HG02588 (cell line): ENCODE results near the gene CYP46A1.

Source experiments
- ATAC-seq: cut with Tn5 transposase; IDR thresholded peaks from one replicate; pipeline ENCODE4 v1.9.1; 2021; ENCODE audit warnings: mild to moderate bottlenecking, moderate library complexity; ENCODE audit not compliant: unreplicated experiment

CYP46A1 gene

DNA sequence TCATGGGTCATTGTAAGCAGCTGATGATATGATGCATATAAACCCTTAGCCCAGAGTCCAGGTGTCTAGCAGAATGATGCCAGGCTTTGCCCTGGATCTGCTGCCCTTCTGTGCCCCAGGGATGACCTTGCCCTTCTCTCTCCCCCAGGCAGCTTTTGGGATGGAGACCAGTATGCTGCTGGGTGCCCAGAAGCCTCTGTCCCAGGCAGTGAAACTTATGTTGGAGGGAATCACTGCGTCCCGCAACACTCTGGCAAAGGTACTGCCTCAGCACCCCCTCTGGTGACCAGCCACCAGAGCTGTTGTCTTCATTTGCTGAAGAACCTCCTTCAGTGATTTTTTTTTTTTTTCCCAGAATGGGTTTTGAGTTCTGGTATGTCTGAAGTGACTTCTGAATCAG lies 23.3 kb downstream of the CYP46A1 start:
- no peak for ATAC-seq

DNA sequence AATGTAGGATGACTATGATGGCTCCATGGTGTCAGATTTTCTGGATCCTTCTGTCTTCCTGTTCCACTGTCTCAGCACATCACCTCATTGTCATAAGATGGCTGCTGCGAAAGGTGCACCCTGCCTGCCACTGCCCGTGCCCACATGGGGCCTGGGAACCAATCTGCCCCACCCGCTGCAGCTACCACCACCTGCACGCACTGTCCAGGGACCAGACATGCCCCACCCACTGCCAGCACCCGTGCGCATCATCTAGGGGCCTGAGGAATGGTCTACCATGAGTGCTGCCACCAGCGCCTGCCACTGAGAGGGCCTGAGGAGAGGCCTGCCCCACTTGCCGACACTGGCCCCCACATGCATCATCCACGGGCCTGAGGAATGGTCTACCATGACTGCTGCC lies 23.8 kb downstream of the CYP46A1 start:
- no peak for ATAC-seq

DNA sequence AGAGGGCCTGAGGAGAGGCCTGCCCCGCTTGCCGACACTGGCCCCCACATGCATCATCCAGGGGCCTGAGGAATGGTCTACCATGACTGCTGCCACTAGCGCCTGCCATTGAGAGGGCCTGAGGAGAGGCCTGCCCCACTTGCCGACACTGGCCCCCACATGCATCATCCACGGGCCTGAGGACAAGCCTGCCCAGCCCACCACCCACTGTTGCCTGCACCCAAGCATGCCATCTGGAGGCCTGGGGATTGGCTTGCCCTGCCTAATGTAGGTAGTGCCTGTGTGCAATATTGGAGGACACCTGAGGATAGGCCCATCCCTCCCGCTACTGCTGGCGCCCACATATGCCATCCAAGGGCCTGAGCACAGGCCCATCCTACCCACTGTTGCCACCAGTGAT lies 24.4 kb downstream of the CYP46A1 start:
- no peak for ATAC-seq

DNA sequence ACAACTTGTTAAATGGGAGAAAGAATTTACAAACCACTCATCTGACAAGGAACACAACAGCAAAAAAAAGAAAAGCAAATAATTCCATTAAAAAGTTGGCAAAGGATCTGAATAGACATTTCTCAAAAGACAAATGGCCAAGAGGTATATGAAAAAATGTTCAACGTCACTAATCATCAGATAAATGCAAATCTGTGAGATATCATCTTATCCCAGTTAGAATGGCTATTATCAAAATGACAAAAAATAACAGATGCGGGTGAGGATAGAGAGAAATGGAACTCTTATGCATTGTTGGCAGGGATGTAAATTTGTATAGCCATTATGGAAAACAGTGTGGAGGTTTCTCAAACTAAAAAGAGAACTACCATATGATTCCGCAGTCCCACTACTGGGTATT lies 29.9 kb downstream of the CYP46A1 start:
- no peak for ATAC-seq

DNA sequence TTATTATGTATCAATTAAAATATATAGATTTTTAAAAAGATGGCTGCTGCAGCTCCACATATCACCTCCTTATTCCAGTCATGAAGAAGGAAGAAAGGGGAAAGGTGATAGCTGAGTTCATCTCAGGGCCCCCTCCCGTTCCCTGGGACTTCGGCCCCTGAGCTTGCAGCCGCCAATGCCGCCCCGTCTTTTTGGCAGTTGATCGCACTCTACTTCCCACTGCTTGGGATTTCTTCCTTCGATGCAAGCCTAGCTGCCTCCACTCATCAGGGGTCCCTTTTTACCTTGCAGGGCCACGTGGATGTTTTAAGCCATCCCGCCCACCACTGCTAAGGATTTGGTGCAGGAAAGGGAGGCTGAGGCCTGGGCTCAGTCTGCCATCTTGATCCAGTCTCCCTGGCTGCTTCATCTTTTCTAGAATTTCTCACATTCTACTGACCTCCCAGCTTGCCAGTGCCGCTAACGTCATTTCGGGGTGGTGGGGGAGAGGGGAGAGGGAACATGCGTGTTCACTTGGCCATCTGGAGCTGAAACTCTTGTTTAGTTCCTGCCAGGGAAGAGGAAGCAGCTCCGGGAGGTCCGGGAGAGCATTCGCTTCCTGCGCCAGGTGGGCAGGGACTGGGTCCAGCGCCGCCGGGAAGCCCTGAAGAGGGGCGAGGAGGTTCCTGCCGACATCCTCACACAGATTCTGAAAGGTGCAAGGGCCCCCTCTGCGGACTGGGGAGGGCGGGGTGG lies 31.3 kb downstream of the CYP46A1 start:
- ATAC-seq = no peak

DNA sequence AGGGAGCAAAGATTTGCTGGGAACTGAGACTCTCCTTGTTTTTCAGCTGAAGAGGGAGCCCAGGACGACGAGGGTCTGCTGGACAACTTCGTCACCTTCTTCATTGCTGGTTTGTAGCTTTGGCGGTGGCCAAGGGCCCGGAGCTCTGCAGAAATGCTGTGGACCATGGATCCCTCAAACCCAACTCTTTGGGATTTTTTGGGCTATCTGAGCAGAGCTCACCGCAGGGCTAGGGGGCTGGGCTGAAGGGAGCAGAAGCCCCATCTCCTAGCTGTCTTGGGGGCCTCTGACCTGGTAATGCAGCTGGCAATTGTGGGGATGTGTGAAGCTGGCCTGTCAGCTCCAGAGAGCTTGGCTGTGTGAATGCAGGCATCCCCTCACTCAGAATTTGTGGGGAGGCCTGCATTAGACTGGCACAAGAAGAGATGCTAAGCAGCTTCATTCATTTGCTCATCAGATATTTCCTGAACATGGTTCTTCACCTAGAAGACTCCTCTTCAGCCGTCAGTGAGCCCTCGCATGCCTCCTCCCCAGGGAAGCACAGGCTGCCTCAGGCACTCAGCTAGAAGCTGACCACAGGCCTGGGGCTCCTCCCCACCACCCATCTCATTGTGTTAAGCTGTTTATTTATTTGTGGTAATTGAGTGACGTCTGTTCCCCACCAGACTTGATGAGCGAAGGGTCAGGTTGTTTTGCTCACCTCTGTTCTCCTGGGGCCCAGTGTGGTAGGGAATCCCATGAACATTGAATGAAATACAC lies 32.2 kb downstream of the CYP46A1 start:
- no peak for ATAC-seq

DNA sequence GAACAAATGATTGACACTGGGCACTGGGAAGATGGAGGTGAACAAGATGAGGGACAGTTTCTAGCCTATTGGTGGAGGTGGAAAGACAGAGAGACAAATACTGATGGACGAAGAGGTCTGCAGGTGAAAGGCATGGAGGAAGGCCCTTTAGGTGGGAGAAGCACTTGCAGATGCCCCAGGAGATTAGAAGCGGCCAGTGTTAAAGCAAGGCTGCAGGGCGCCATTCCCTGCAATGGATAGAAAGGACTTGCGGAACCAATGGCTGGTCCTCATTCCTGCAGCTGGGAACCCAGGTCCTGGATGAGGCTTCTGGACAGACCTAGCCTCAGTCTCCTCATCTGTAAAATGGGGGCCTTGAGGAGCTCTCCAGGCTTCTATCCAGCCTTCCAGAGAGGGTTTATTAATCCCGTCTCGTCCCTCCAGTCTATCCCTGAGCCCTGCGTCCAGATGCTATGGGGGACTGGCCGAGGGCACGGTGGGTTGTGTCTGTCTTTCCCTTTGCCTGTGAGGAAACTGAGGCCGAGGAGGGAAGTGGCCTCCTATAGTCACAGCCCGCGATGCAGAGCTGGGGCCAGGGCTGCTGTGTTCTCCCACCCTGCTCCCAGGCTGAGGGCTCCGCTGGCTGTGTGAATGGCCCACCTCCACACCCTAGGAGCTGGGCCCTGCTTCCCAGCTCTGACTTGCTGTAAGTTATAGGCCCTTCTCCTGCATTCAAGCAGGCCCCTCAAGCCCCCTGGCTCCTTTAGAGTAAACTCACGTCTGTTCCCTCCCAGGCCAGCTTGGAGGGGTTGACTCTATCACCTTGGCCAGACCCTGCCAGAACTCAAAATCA lies 33.0 kb downstream of the CYP46A1 start:
- no peak for ATAC-seq

DNA sequence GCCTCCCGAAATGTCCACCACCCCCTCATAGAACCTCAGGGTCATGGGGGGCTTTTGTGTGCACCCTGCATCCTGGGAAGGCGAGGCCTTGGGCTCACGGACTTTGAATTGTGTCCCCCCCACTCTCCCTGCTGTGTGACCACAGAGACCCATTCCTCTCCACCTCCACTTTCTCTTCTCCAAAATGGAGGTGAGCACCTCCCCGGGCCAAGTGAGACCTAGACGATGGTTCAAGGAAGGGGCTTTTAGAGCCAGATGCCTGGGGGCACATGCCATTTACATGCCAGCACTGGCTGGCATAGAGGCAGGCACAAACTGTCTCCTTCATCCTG lies 33.5 kb downstream of the CYP46A1 start:
- no peak for ATAC-seq

DNA sequence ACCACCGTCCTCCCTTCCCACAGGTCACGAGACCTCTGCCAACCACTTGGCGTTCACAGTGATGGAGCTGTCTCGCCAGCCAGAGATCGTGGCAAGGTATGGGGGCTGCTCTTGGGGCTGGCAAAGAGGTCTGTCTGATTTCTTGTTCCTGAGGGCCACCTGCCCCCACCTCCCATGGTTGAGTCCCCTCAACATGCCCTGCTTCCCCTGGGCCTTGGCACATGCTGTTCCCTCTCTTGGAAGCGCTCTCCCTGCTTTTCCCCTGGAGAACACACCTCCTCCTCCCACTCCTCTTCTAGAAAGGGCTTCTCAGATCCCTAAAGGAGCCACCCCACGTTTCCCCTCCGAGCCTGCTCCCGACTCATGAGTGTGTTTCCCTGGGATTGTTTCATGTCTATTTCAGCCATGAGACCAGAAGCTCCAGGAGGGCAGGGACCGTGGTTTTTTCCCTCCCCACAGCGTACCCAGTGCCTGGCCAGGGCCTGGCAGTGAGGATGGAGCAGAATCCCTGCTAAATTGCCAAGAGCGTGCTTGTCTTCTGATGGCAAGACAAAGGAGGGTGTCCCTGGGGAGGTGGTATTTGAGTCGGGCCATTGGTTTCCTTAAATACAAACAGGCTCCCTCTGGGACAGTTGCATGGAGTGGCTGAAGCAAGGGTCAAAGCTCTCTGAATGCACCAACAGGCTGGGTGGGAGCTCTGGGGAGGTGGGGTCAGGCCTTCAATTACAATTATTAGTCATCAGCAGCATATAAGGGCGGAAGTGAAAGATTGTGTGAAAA lies 34.1 kb downstream of the CYP46A1 start:
- peak; percentile 58 for ATAC-seq

DNA sequence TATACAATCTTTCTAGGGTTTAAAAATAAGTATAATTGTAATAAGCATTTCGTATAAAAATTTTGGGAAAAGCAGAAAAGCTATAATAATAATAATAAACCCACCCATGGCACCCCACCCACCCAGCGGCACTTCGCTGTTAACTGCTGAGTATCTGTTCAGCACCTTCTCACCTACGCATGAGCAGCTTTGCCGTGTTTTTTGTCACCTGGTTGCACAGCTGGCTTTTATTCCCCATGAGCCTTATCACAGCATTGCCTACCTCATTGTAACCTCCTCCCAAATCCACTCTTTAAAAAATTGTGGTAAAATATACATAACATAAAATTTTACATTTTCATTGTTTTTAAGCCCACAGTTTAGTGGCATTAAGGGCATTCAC lies 34.7 kb downstream of the CYP46A1 start:
- peak; percentile 29 for ATAC-seq

DNA sequence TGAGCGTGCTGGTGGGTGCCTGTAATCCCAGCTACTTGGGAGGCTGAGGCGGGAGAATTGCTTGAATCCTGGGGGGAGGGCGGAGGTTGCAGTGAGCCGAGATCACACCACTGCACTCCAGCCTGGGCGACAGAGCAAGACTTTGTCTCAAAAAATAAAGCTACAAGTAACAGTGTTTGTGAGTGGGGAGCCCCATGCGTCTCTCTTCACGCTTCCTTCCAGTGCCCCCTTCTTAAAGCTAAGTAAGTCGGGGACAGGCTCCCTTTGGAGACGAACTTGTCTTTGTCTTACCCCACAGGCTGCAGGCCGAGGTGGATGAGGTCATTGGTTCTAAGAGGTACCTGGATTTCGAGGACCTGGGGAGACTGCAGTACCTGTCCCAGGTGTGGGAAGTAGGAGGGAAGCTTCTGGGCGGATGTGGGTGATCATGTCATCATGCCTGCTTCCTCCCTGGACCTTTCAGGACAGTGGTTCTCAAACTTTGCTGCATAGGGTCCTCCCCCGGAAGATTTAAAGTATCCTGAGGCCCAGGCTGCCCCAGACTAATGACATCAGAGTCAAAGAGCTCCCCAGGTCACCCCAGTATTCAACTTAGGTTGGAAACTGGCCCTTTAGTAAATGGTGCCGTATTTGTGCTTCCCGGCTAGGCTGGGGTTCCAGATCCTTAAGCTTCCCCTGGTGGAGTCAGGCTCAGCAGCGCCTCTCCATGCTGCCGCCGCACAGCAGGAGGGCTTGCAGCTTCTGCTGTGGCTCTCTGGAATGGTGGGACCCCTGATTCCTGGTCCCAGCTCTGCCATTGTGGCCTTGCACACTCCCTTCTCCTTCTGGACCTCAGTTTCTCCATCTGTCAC lies 37.1 kb downstream of the CYP46A1 start:
- ATAC-seq = no peak

DNA sequence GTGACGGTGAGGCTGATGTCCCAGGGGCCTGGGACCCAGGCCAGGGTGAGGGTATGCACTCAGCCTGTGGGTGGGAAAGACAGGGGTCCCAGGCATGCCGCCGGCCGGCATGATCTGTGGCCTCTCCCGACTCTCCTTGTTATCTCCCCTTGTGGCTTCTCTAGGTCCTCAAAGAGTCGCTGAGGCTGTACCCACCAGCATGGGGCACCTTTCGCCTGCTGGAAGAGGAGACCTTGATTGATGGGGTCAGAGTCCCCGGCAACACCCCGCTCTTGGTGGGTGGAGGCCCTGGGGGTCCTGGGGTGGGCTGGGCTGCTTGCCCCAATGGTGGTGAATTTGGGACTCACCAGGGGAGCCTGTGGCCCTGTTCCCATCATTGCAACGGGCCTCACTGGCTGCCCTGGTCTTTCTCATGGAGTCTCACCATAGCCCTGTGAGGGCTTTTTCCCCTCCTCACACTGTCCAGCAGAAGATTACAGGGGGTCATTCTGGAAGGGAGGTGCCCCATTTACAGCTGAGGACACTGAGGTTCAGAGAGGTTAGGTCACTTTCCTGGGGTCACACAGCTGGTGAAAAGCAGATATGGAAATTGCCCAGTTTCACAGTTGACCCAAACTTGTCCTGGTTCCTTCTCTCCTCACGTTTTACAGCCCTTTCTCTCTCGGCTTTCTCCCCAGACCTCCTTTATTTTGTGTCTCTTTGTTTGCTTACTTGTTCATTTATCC lies 37.9 kb downstream of the CYP46A1 start:
- ATAC-seq = no peak

DNA sequence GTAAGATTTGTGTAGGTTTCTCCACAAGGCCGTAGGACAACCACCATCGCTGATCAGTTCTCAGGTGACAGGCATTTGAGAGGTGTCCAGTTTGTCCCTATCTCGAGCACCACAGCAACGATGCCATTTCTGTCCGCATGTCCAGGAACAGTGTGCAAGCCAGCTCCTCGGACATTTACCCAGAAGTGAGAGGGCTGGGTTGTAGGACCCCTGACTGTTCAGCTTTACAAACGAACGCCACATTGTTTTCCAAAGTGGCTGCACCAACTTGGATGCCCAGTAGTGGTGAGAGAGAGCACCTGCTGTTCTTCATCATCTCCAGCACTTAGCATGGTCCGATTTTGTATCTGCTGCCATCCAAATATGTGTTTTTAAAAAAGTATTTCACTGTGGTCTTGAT lies 38.6 kb downstream of the CYP46A1 start:
- ATAC-seq = no peak

DNA sequence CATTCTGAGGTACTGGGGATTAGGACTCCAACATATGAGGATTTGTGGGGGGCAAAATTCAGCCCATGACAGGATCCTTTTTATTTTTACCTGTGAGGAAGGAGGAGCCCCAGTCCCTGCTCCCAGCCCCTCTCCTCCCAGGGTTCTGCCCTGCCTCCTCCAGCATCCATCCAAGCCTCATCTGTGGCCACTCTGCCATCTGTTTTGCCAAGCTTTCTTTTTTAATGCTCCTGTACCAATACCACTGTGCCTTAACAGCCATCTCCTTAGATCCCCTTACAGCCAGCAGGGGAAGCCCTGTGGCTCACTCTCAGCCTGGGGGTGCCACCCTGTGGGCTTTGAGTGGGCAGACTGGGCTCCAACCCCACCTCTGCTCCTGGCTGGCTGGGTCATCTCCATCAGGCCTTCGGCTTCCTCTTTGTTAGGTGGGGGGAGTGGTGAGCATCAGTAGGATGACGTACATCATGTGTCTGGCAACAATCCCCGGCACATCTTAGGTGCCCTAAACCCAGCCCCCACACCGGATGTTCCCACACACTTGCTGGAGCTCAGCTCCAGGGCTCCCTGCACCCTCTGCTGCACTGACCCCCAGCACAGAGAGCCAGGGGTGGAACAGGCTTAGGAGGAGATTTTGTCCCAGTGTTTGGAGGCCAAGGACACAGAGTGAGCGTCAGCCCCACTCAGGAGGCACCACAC lies 40.2 kb downstream of the CYP46A1 start:
- no peak for ATAC-seq

DNA sequence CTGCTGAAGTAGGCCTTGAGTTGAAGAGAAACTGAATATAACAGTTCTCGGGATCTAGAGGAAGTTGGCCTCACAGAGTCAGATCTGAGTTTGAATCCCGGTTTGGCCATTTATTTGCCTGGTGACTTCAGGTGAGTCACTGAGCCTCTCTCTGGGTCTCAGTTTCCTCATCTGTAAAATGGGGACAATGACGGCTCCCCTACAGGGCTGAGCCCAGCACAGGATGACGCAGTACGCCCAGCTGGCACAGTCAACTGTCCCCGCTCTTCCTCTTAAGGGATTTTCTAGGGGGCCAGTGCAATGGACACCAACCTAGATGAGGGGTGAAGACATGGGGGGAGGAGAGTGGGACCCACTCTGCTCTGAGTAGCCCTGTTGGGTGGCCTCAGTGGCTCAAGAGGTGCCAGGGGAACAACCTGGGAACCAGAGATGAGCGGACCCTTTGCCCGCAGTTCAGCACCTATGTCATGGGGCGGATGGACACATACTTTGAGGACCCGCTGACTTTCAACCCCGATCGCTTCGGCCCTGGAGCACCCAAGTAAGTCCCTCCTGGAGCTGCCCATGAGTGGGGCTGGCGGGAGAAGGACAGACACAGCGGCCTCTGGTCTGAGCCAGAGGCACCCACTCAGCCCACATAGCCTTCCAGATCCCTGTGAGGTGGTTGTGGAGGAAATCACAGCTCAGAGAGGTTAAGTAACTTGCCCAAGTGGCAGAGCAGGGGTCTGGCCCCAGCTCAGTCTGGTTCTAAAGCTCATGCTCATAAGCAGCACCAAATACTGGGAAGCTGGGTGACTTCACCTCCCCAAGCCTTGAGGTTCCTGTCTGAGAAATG lies 41.1 kb downstream of the CYP46A1 start:
- no peak for ATAC-seq

DNA sequence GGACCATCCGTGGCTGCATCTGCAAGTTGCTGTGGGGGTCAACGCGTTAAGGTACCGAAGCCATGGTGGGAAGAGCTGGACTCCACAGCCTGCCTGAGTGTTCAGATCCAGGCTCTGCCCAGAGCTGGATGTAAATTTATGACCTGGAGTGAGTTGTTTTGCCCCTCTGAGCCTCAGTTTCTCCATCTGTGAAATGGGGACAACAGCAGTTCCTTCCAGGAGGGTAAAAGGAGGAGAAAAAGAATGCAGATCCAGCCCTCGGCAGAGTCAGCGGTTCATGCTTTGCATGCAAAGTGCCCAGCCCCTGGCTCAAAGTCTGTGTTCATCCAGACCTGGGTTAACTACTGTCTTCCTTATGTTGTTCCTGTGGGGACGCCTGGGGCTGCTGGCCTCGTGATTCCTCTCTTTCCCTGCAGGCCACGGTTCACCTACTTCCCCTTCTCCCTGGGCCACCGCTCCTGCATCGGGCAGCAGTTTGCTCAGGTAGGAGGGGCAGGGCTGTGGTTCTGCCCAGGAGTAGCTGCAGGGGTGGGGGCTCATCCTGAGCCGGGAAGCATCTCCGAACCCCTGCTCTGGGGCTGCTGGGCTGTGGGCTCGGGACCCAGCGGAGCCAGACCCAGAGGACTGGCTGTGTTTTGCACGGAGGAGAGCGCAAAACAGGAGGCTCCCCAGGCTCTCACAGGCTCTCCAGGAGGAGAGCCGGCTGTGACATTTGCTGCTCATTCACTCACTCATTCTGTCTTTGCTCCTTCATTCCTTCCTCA lies 41.9 kb downstream of the CYP46A1 start:
- no peak for ATAC-seq

DNA sequence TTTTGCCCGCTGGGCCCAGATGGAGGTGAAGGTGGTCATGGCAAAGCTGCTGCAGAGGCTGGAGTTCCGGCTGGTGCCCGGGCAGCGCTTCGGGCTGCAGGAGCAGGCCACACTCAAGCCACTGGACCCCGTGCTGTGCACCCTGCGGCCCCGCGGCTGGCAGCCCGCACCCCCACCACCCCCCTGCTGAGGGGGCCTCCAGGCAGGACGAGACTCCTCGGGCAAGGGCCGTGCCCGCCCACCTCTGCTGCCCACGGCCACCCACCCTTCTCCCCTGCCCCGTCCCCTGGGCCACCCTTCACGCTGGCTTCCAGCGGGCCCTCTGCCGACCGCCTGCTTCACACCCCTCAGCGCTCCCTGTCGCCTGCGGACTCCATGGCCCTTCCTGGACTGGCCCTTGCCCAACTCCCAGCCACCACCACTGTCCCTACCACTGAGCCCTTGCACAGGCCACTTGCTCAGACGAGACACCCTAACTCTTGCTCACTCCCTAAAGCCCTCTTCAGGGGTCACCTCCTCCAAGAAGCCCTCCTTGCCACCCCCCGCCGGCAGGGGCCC lies 42.5 kb downstream of the CYP46A1 start:
- no peak for ATAC-seq
